Fibroblast of skin of right biceps (primary cell): ENCODE results near the gene PROZ.

Experiments
- DNase-seq: peaks from one replicate; pipeline ENCODE4 v3.0.0-alpha.2; 2013

PROZ gene

DNA sequence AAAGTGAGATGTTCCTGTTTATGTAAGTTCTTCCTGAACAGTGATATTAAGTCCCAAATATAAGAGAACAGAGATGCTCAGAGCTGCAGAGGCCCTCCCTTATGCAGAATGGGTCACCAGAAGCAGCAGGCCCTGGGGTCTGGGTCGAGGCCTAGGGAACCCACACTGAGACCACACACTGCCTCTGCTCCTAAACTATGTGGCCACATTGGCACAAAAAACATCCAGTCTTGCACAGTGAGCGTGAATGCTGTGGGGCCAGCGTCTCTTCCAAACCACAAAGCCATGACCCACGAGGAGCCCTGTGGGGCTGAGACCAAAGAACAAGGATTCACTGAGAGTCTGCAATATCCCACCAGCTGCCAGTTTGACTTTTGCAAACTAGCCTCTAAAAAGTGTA, 23.6 kb downstream of the PROZ start:
- no peak for DNase-seq

DNA sequence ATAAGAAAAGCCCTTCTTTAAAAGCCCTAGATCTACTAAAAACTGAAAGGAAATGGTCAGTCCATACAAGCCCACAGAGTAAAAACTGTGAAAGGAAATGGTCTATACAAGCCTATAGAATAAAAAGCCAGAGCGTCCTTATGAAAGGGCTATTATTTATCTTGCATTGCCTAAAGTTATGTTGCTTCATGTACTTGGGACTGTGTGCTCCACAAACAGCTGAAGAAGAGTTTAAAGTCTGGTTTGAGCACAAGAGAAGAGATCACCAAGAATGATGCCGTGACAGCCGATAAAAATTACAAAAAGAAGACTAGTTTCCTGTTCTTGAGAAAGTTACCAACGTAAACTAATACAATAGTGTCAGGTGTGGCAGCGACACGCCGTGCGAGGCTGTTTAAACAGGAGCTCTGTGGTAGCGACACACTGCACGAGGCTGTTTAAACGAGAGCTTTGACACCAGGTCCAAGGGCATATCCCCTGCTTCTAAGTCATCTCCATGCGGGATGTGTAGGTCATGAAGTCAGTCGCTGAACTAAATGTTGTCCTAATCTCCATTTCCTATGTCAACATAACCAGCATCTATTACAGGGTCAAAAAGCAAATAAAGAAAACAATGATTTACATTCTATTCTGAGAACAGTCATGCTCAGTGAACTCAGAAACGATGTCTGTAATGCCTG, 25.1 kb downstream of the PROZ start:
- DNase-seq, result no peak

DNA sequence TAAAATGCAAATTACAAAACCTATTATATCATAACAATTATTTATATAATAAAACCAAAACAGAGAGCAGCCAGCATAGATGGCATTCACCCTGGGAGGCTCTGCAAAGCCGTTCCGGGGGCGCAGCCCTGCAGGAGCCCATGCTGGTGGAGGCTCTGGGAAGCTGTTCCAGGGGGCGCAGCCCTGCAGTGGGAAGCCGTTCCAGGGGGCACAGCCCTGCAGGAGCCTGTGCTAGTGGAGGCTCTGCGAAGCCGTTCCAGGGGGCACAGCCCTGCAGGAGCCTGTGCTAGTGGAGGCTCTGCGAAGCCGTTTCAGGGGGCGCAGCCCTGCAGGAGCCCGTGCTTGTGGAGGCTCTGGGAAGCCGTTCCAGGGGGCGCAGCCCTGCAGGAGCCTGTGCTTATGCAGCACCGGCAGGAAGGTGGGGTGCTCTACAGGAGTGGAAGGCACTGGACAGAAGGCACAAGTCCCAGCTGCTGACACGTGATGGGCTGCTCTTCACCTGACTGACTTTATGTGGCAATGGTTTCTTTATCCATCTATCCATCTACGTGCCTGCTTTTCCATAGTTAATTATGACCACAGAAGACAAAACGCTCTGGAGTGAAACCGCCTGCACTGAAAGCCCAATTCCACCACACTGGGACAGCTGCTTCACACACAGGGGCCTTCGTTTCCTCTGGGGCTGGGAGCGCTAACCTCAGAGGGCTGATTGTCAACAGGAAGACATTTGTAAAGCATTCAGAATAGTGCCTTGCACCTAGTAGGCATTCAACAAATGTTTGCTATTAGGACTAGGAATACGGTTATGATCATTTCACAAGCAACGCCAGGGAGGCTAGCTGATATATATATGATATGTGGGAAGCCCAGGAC, 26.4 kb downstream of the PROZ start:
- no peak for DNase-seq

DNA sequence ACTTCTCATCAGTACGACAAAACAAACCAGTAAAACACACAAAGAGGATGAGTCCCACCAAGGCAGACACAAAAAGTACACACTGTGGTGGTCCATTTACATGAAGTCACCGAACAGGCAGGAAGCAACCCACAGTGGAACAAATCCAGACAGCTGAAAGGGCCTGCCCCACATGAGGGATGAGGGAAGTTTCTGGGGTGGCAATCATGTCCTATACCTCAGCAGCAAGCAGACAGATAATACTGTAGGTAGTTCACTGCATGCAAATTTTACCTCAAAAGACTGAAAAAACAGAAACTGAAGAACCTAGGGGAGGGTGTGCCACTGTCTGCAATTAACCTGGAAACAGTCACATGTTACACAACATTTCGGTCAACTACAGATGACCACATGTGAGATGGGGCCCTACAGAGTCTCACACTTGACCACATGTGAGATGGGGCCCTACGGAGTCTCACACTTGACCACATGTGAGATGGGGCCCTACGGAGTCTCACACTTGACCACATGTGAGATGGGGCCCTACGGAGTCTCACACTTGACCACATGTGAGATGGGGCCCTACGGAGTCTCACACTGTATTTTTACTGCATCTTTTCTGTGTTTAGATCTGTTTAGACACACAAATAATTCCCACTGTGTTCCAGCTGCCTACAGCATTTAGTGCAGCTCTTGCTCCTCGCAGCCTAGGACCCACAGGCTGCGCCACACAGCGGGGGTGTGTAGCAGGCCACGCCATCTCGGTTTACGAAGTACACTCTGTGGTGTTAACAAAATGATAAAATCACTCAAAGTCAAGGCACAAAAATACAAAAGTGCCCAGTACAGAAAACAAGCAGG, 27.8 kb downstream of the PROZ start:
- no peak for DNase-seq

DNA sequence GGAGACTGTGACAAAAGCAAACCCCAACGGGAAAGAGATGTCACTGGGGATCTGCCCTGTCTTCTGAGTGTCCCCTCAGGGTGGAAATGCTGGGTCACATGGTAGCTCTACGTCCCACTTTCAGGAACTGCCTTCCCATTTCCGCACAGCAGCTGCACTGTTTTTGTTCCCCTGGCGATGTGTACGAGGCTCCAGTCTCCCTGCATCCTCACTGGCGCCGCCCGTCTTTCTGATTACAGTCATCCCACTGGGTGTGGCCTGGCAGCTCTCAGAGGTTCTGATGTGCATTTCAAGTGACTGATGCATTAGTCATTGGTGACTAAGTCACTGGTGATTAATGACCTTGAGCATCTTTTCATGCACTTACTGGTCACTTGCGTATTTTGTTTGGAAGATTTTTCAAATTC, 28.8 kb downstream of the PROZ start:
- DNase-seq, result peak; percentile 100

DNA sequence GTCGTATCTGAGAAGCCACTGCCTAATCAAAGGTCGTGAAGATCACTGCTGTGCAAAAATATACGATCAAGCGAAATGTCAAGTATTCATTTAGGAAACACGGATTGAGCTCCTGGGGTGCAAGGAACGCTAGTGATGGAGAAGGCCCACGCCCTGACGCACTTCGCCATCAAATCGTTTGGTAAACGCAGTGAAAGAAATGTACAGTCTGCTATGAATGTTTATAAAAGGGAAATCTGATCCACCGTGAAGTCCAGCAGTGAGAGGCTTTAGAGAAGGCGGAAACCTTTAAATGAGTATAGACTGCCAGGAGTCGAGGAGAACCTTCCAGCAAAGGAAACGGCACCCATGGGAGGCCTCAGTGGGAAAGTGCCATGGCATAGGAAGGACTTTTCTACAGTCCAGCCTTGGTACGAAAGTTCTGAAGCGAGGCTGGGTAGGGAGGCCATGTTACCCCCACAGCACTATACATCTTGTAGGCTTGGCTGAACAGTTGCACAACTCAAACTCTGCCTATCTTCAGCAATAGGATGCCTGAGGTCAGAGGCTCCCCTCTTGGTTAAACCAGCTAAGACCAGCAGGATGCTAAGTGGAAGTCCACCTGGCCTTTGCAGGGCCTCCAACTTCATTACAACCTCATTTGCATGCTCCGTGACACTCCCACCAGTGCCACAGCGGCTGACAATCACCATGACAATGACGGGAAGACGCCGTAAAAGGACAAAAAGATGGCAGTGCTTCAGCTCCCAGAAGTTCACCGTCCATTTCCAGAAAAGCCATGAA, 29.6 kb downstream of the PROZ start:
- no peak for DNase-seq

DNA sequence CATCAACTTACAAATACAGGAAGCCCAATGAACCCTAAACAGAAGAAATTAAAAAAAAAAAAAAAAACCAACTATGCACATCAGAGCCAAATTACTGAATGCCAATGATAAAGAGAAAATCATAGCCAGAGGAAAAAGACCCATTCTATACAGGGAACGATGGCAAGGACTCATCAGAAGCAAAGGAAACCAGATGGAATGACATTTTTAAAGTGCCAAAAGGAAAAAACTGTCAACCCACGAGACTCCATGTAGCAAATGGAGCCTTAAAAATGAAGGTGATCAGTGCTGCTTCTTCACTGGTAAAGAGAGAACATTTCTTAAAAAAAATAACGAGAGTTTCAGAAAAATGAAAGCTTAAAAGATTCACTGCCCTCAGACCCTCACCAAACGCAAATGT, 31.7 kb downstream of the PROZ start:
- no peak for DNase-seq

DNA sequence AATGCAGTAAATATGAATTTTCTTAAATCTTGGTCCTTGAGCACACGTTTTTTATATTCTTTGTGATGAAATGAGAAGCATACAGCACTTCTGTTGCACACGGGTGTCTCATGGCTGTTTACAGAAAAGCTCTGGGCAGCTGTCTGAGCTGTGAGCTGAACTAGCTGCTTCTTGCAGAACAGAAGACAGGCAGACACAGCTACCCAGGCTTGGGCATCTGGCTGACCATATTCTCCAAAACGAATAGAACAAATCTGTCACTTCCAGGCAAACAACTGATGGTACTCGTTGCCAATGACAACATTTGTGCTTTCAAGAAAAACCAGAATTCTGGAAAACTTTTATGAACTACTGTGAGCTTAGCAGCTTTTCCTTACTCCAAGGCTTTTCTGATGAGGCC, 33.8 kb downstream of the PROZ start:
- DNase-seq, result no peak

- DNase-seq, result peak; percentile 61
Measured at GRCh38 chr13:113192902-113193301, 34.5 kb downstream of the PROZ start.

DNA sequence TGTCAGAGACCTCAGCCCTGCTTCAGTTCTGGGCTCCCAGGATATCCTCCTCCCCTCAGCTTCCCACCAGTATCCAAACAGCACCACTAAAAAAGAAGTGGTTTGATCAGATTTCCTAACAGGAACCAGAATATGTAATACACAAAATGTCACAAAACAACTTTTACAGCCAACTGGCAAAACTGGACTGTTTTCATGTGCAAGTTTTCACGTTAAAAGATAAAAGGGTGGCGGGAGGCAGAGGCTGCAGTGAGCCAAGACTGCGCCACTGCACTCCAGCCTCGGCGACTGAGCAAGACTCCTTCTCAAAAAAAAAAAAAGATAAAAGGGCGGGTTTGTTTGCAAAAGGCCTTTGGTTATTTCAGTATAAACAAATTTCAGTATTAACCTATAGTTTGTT, 36.9 kb downstream of the PROZ start:
- DNase-seq, result no peak

DNA sequence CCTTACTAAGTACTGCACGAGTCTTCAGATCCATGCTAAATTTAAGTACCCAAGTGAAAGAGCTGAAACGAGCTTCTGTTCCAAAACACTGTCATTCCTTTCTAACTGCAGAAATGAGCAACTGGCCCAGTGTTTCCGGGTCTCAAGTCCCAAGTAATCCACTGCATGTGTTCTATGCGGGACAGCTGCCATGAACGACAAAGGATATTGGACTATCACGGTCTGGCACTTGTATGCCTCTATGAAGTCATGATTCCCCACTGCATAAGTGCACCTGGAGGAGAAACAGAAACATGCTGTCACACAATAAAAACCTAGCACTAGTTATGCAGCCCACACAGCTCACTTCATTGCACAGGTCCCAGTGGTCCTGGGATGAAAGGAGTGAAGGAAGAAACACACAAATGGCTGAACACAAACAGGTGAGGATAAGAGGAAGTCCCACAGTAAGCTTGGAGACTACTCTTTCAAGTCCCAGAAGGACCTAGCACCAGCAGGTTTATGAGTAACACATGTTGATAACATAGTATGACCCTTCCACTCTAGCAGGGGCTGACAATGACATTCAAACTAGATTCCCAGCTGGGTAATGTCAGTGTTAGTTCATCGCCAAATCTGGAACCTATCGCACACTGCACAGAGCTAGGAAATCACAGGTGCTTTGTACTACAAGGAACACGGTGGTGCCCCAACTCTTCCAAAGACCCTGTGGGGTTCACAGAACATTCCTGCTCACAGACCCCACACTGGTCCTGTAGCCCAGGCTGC, 38.7 kb downstream of the PROZ start:
- DNase-seq, result no peak

GRCh38 chr13:113201815-113202214, 43.4 kb downstream of the PROZ start:
- no peak for DNase-seq

GRCh38 chr13:113202912-113203311, 44.5 kb downstream of the PROZ start:
- DNase-seq, result no peak

DNA sequence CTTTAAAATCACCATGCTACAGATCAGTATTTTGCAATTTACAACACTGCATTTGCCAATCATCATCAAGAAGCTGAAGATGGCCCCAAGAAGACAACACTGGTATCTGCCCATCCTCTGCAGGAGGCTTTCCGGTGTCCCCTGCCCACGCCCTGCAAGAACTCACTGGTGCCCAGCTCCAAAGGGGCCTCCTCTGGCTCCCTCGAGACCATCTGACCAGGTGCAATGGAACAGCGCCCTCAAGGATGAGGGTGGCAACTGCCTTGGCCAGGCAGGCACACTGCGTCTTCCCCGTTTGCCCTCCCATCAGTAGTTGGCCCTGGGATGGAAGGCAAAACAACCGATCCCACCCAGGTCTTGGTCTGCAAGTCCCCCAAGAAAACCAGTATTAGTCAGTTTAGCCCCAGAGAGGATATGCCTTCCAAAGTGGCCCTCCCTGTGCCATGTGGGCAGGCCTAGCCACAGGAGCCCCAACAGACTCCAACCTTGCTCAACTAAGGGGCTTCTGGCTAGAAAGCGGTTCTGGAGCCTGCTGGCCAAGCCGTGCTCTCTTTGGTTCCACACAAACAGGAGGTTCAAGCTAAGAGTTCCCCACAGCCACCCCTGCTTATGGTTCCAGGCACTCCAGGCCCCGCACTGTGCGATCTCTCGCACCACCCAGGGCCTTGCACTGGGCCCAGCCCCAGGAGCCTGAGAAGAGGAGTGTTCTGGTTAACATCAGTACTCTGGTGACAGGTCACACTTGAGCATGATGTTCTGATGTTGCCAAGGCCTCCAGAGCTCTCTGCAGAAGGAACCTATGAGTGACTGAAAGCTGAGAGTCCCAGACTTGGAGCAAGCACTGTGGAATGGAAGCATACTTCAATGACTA, 45.3 kb downstream of the PROZ start:
- DNase-seq, result no peak

GRCh38 chr13:113204378-113204734, 45.9 kb downstream of the PROZ start:
- no peak for DNase-seq

GRCh38 chr13:113205428-113205931, 47.0 kb downstream of the PROZ start:
- DNase-seq, result peak; percentile 22

DNA sequence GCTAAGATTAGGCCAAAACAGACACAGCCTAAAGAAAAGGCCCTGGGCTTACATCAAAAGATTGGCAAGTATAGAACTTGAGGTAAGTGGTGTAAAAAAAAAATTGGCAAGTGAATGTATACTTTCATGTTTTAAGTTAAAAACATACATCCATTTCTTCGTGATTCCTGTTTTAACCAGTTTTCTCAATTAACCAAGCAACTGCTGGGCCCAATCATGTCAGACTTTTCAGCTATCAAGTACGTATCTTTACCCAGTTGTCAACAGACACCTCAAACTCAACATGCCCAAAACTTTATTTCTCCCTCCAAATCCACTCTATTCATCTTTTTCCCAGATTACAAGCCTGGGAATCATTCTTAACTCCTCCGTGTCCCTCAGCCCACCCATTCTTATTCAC, 49.0 kb downstream of the PROZ start:
- DNase-seq, result no peak

GRCh38 chr13:113207890-113208420, 49.5 kb downstream of the PROZ start:
- DNase-seq, result peak; percentile 49

DNA sequence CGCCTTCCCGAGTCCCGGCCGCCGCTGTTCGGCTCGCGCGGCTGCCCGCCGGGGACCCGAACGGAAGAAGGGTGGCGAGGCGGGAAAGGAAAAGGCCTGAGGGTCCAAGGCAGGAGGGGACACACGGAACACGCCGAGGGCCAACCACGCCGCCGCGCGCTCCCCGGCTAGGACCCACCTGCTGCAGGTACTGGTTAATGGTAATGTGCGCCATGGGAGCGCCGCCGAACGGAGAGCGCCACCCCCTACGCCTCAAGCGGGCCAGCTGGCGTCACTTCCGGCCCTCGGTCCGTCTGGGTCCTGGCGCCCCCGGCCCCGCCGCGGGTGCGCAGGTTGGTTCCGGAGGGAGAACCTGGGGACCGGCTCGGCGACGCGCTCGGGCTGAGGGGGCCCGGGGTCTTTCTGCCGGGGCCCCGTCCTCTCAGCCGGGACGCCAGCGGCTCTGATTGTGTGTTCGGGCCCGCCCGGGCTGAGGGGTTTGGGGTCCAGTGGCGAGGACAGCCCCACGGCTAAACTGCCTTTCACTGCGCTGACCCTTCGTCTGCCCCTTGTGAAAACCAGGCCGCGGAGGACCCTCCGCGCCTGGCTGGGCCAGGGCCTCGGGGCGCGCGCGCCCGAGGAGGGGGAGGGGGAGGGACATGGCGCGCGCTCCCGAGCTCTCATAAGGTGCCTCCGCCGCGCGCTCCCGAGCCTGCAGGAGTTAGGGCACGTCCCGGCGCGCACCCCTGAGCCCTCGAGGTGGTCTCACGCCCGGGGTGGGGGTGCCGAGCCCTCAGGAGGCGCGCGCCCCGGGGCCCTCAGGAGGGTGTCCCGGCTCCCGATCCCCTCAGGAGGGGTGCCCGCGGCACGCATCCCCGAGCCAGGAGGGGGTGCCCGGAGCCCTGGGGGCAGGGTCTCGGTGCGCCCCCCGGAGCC, 50.2 kb downstream of the PROZ start, which contains the start of gene PCID2:
PCID2 (minus strand) TSS at position 249 of the 915 bp plus-strand sequence; CDS start at position 214, 35 bp downstream.
- DNase-seq, result peak; percentile 91
